ENCODE data around the gene S100PBP.

GRCh38 chr1:32848354-32849063 lies 31.1 kb downstream of the S100PBP start:
- TF ChIP-seq CTCF (IDR thresholded peaks at IDR 0.05) (no peak), POLR2A (IDR thresholded peaks at IDR 0.05) (no peak)

All from testis (tissue), 2 donors.